DND-41 (cell line): ENCODE results near the gene DDX24.

Experiments used
- CTCF ChIP-seq: IDR thresholded peaks from 2 replicates; pipeline ENCODE4 v1.5.1; 2012; ENCODE audit warnings: borderline replicate concordance, low read length, moderate library complexity, mild to moderate bottlenecking; ENCODE audit not compliant: poor library complexity, severe bottlenecking; ENCODE audit errors: extremely low read depth
- EZH2 ChIP-seq: IDR thresholded peaks from 3 replicates; pipeline ENCODE4 v1.6.1; 2012; ENCODE audit warnings: borderline replicate concordance, low read depth, mild to moderate bottlenecking, moderate library complexity, low read length, inconsistent platforms; ENCODE audit not compliant: severe bottlenecking

GRCh38 chr14:94113490-94113889 lies 32.5 kb upstream of the DDX24 start:
- TF ChIP-seq CTCF (no peak), EZH2 (no peak)
